HepG2 (cell line): Measurements from ENCODE around the gene NCKIPSD. TPM values are rescaled to one million over a fixed set of nuclear protein-coding genes. Genes with fewer than 3 reads are reported as not detected.

Experiments
- ARHGAP35 ChIP-seq: sonication (generic); formaldehyde crosslinking; IDR thresholded peaks from 2 replicates; pipeline ENCODE4 v1.9.0; 2022; ENCODE audit warnings: mild to moderate bottlenecking, inconsistent platforms, moderate library complexity, missing genetic modification reagents, borderline replicate concordance
- ARNT2 ChIP-seq: sonication (generic); formaldehyde crosslinking; IDR thresholded peaks from 2 replicates; pipeline ENCODE4 v1.8.0; 2022; ENCODE audit warnings: mild to moderate bottlenecking, low read depth, missing genetic modification reagents, moderate library complexity
- CC2D1A ChIP-seq: sonication (generic); formaldehyde crosslinking; IDR thresholded peaks from 2 replicates; pipeline ENCODE4 v1.8.1; 2023; ENCODE audit warnings: mild to moderate bottlenecking, missing genetic modification reagents
- FOXP1 ChIP-seq, 2 experiments: fragments of 450-650 bp in 1 of 2; IDR thresholded peaks; 2 replicates each; pipeline ENCODE4 v1.6.1; 2017 to 2018; ENCODE audit warnings: antibody characterized with exemption in 1 of 2
- GABPA ChIP-seq, 2 experiments: IDR thresholded peaks; 2 replicates each; pipeline ENCODE4 v1.6.1; 2011 to 2016; ENCODE audit warnings: low read depth in 2 of 2, low read length in 1 of 2, missing biosample characterization in 1 of 2, missing genetic modification characterization in 1 of 2
- GZF1 ChIP-seq: sonication (generic); formaldehyde crosslinking; IDR thresholded peaks from 2 replicates; pipeline ENCODE4 v1.5.1; 2020; ENCODE audit warnings: mild to moderate bottlenecking, missing genetic modification reagents
- HOXA5 ChIP-seq: sonication (generic); formaldehyde crosslinking; IDR thresholded peaks from 2 replicates; pipeline ENCODE4 v1.4.0; 2020; ENCODE audit warnings: missing genetic modification reagents
- KLF11 ChIP-seq: IDR thresholded peaks from 2 replicates; pipeline ENCODE4 v1.6.1; 2016; ENCODE audit warnings: missing compliant biosample characterization
- KLF13 ChIP-seq: sonication (generic); formaldehyde crosslinking; IDR thresholded peaks from 2 replicates; pipeline ENCODE4 v1.4.0; 2020; ENCODE audit warnings: mild to moderate bottlenecking, missing genetic modification reagents
- MLLT10 ChIP-seq: sonication (generic); formaldehyde crosslinking; IDR thresholded peaks from 2 replicates; pipeline ENCODE4 v1.4.0; 2020; ENCODE audit warnings: missing genetic modification reagents
- NR2F2 ChIP-seq: IDR thresholded peaks from 2 replicates; pipeline ENCODE4 v1.6.1; 2012; ENCODE audit warnings: low read depth, inconsistent platforms, borderline replicate concordance
- PCBP1 ChIP-seq: fragments of 200-400 bp; formaldehyde crosslinking; IDR thresholded peaks from 2 replicates; pipeline ENCODE4 v1.6.1; 2017; ENCODE audit warnings: mild to moderate bottlenecking, low read depth, low read length, borderline replicate concordance
- TBX2 ChIP-seq: sonication (generic); formaldehyde crosslinking; IDR thresholded peaks from 2 replicates; pipeline ENCODE4 v1.5.0; 2020; ENCODE audit warnings: missing genetic modification reagents, mild to moderate bottlenecking, borderline replicate concordance
- TMF1 ChIP-seq: sonication (generic); formaldehyde crosslinking; IDR thresholded peaks from 2 replicates; pipeline ENCODE4 v1.8.1; 2022; ENCODE audit warnings: low read depth, missing genetic modification reagents
- TP53 ChIP-seq: sonication (generic); formaldehyde crosslinking; conservative IDR thresholded peaks from 2 replicates; pipeline ENCODE4 v1.4.0; 2020; ENCODE audit warnings: missing genetic modification reagents
- ZNF362 ChIP-seq: sonication (generic); formaldehyde crosslinking; IDR thresholded peaks from 2 replicates; pipeline ENCODE4 v1.4.0; 2020; ENCODE audit warnings: missing genetic modification reagents, mild to moderate bottlenecking, borderline replicate concordance
- ZNF546 ChIP-seq: sonication (generic); formaldehyde crosslinking; conservative IDR thresholded peaks from 2 replicates; pipeline ENCODE4 v1.8.1; 2023; ENCODE audit warnings: mild to moderate bottlenecking, missing genetic modification reagents
- ZNF598 ChIP-seq: sonication (generic); formaldehyde crosslinking; IDR thresholded peaks from 2 replicates; pipeline ENCODE4 v1.5.1; 2020; ENCODE audit warnings: mild to moderate bottlenecking, missing genetic modification reagents, borderline replicate concordance
- ZSCAN20 ChIP-seq: sonication (generic); formaldehyde crosslinking; IDR thresholded peaks from 2 replicates; pipeline ENCODE4 v1.4.0; 2020; ENCODE audit warnings: missing genetic modification reagents, mild to moderate bottlenecking, borderline replicate concordance
- ZSCAN21 ChIP-seq: sonication (generic); formaldehyde crosslinking; IDR thresholded peaks from 2 replicates; pipeline ENCODE4 v1.8.0; 2022; ENCODE audit warnings: mild to moderate bottlenecking, missing genetic modification reagents, moderate library complexity, borderline replicate concordance
- ZSCAN30 ChIP-seq: sonication (generic); formaldehyde crosslinking; IDR thresholded peaks from 2 replicates; pipeline ENCODE4 v1.5.0; 2020; ENCODE audit warnings: mild to moderate bottlenecking, missing genetic modification reagents
- polyA plus RNA-seq, 8 experiments: library from polyadenylated mRNA; depleted of rRNA in 3 of 8; stranded (reverse) in 7 of 8; unstranded in 1 of 8; fragments of >200 nt; fragmentation: Illumina TruSeq in 4 of 8; extraction: Trizol in 4 of 8; gene quantifications; 2 replicates each; pipeline versions ENCODE4 v1.2.1 to v1.2.3, GENCODE V29; 2011 to 2016; ENCODE audit warnings: low read depth in 4 of 8, missing spikeins in 1 of 8, mixed read lengths in 1 of 8; ENCODE audit not compliant: insufficient read depth in 1 of 8
- total RNA-seq, 5 experiments: library from RNA; depleted of rRNA; stranded (reverse); fragments of >200 nt; fragmentation: Illumina TruSeq; extraction: Trizol; gene quantifications; 2 replicates each; pipeline ENCODE4 v1.2.3, GENCODE V29; 2016; ENCODE audit warnings: low read depth in 1 of 5
- TF ChIP-seq, protein P1 (sequence below): sonication (generic); formaldehyde crosslinking; IDR thresholded peaks from 2 replicates; pipeline ENCODE4 v1.4.0; 2020; ENCODE audit warnings: missing genetic modification reagents, borderline replicate concordance
- TF ChIP-seq, protein P2 (sequence below): sonication (generic); formaldehyde crosslinking; IDR thresholded peaks from 2 replicates; pipeline ENCODE4 v1.5.1; 2020; ENCODE audit warnings: missing genetic modification reagents, mild to moderate bottlenecking, borderline replicate concordance

The NCKIPSD gene
- total and polyA plus RNA-seq, 2 of the 13 experiments (the other 11 are each of a cell fraction or from before 2014, with no cell fraction given), result 13.5 to 35.2 TPM

GRCh38 chr3:48663489-48664312, 22.0 kb downstream of the NCKIPSD start (continued):
- TF ChIP-seq CC2D1A (peak; percentile 80; the same call in 1 of the 2 replicates), ZNF362 (CRISPR knock-in tag) (0 out of 2 replicates have a peak, but pooled peaks have one; percentile 17), ZNF546 (CRISPR knock-in tag) (no peak), TBX2 (peak; percentile 89), ARHGAP35 (CRISPR knock-in tag) (0 out of 2 replicates have a peak, but pooled peaks have one; percentile 36), ARNT2 (CRISPR knock-in tag) (0 out of 2 replicates have a peak, but pooled peaks have one; percentile 50), FOXP1 (IDR thresholded peaks at IDR 0.05) (0 out of 2 replicates have a peak, but pooled peaks have one; percentile 19), FOXP1 (CRISPR knock-in tag; IDR thresholded peaks at IDR 0.05) (peak; percentile 21; the same call in 1 of the 2 replicates), ZNF598 (CRISPR knock-in tag) (peak; percentile 88; the same call in 1 of the 2 replicates), ZSCAN20 (CRISPR knock-in tag) (peak; percentile 84; the same call in 1 of the 2 replicates), ZSCAN30 (CRISPR knock-in tag) (no peak), MLLT10 (CRISPR knock-in tag) (no peak), GABPA (IDR thresholded peaks at IDR 0.05; ENCODE audit: low read depth, low read length) (no peak), GABPA (CRISPR knock-in tag; IDR thresholded peaks at IDR 0.05; ENCODE audit: low read depth) (peak; percentile 81), KLF11 (CRISPR knock-in tag) (no peak), ZSCAN21 (CRISPR knock-in tag) (no peak), GZF1 (peak; percentile 62; the same call in 1 of the 2 replicates), NR2F2 (peak; percentile 64), PCBP1 (0 out of 2 replicates have a peak, but pooled peaks have one; percentile 31), HOXA5 (no peak; the same call in none of the 2 replicates), TP53 (CRISPR knock-in tag) (0 out of 2 replicates have a peak, but pooled peaks have one; percentile 25), KLF13 (CRISPR knock-in tag) (0 out of 2 replicates have a peak, but pooled peaks have one; percentile 29), TMF1 (no peak; the same call in 1 of the 2 replicates)
- TF ChIP-seq, protein P1, sequence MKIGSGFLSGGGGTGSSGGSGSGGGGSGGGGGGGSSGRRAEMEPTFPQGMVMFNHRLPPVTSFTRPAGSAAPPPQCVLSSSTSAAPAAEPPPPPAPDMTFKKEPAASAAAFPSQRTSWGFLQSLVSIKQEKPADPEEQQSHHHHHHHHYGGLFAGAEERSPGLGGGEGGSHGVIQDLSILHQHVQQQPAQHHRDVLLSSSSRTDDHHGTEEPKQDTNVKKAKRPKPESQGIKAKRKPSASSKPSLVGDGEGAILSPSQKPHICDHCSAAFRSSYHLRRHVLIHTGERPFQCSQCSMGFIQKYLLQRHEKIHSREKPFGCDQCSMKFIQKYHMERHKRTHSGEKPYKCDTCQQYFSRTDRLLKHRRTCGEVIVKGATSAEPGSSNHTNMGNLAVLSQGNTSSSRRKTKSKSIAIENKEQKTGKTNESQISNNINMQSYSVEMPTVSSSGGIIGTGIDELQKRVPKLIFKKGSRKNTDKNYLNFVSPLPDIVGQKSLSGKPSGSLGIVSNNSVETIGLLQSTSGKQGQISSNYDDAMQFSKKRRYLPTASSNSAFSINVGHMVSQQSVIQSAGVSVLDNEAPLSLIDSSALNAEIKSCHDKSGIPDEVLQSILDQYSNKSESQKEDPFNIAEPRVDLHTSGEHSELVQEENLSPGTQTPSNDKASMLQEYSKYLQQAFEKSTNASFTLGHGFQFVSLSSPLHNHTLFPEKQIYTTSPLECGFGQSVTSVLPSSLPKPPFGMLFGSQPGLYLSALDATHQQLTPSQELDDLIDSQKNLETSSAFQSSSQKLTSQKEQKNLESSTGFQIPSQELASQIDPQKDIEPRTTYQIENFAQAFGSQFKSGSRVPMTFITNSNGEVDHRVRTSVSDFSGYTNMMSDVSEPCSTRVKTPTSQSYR (CRISPR knock-in tag), result peak; percentile 93
- TF ChIP-seq, protein P2, sequence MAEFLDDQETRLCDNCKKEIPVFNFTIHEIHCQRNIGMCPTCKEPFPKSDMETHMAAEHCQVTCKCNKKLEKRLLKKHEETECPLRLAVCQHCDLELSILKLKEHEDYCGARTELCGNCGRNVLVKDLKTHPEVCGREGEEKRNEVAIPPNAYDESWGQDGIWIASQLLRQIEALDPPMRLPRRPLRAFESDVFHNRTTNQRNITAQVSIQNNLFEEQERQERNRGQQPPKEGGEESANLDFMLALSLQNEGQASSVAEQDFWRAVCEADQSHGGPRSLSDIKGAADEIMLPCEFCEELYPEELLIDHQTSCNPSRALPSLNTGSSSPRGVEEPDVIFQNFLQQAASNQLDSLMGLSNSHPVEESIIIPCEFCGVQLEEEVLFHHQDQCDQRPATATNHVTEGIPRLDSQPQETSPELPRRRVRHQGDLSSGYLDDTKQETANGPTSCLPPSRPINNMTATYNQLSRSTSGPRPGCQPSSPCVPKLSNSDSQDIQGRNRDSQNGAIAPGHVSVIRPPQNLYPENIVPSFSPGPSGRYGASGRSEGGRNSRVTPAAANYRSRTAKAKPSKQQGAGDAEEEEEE (CRISPR knock-in tag), result no peak
